ENCODE measurements around the gene PLEKHA8. TPM values are rescaled to one million over a fixed set of nuclear protein-coding genes. Genes with fewer than 3 reads are reported as not detected.

PLEKHA8 gene
- total and polyA plus RNA-seq, 2 experiments from 2014 or later = 4.7 to 10.3 TPM

GRCh38 chr7:30038196-30038980 lies 10.2 kb downstream of the PLEKHA8 start:
- in situ Hi-C loops (cut with MboI) = no loop called here
- peak overlapping the region; percentile 49 for H3K4me3 ChIP-seq
- no peak for TF ChIP-seq EZH2phosphoT487 (IDR thresholded peaks at IDR 0.05; ENCODE audit: insufficient read depth, low read depth)
- no peak for TF ChIP-seq EZH2 (IDR thresholded peaks at IDR 0.05; ENCODE audit: insufficient read depth, poor library complexity, severe bottlenecking)
- H3K9me2 ChIP-seq (ENCODE audit: insufficient read depth) = no peaks in the 10 kb centered on the region
- no peaks in the 10 kb centered on the region for H4K20me1 ChIP-seq (ENCODE audit: insufficient read depth)
- no peaks in the 10 kb centered on the region for H3K36me3 ChIP-seq (ENCODE audit: low read depth)
- DNase-seq = peak; percentile 49
- H3K9me3 ChIP-seq (ENCODE audit: low read depth) = no peaks in the 10 kb centered on the region
- peaks cover 62% of the 10 kb centered on the region for H3K79me2 ChIP-seq (ENCODE audit: insufficient read depth)
- peak overlapping the region; percentile 19 for H3K27ac ChIP-seq
- peak overlapping the region; percentile 53; the same call in 1 of the 2 replicates for H2AFZ ChIP-seq
- H3K4me1 ChIP-seq (ENCODE audit: insufficient read depth) = peaks cover 26% of the 10 kb centered on the region
- 7% methylated on average over 3 of the region's 3 CpGs for WGBS, 2 experiments (ENCODE audit: low coverage in 1 of 2, low lambda C conversion rate in 2 of 2, missing lambda C conversion rate in 2 of 2)
- H3K9ac ChIP-seq = peak overlapping the region; percentile 29
- H3K4me2 ChIP-seq (ENCODE audit: unreplicated experiment) = peak overlapping the region; percentile 58
- H3F3A ChIP-seq (ENCODE audit: insufficient read depth) = peaks cover 10% of the 10 kb centered on the region
- H3K27me3 ChIP-seq (replicated peaks; ENCODE audit: insufficient read depth) = no peaks in the 10 kb centered on the region

- Histone ChIP-seq H3K79me2 (ENCODE audit: insufficient read depth) (peaks cover 53% of the 10 kb centered on the region), H3K27me3 (replicated peaks; ENCODE audit: insufficient read depth) (no peaks in the 10 kb centered on the region), H4K20me1 (ENCODE audit: insufficient read depth) (no peaks in the 10 kb centered on the region), H3K4me1 (ENCODE audit: insufficient read depth) (peaks cover 26% of the 10 kb centered on the region), H3F3A (ENCODE audit: insufficient read depth) (peaks cover 7% of the 10 kb centered on the region; the same call in 1 of the 2 replicates), H3K4me3 (no peak overlapping the region), H3K9ac (no peak overlapping the region), H3K36me3 (ENCODE audit: low read depth) (0 out of 2 replicates have a peak, but pooled peaks cover 3% of the 10 kb centered on the region), H3K9me3 (ENCODE audit: low read depth) (no peaks in the 10 kb centered on the region), H3K9me2 (ENCODE audit: insufficient read depth) (no peaks in the 10 kb centered on the region), H2AFZ (no peak overlapping the region), H3K4me2 (ENCODE audit: unreplicated experiment) (no peak overlapping the region), H3K27ac (no peak overlapping the region)
- TF ChIP-seq EZH2phosphoT487 (IDR thresholded peaks at IDR 0.05; ENCODE audit: insufficient read depth, low read depth) (no peak), EZH2 (IDR thresholded peaks at IDR 0.05; ENCODE audit: insufficient read depth, poor library complexity, severe bottlenecking) (no peak)
- DNase-seq = peak; percentile 12
- in situ Hi-C loops (cut with MboI) = no loop called here
Measured at GRCh38 chr7:30040938-30041337, 12.7 kb downstream of the PLEKHA8 start.

GRCh38 chr7:30041526-30042269 lies 13.5 kb downstream of the PLEKHA8 start:
- Histone ChIP-seq H3K4me1 (ENCODE audit: insufficient read depth) (peaks cover 26% of the 10 kb centered on the region), H3K27ac (no peak overlapping the region), H2AFZ (no peak overlapping the region), H3K79me2 (ENCODE audit: insufficient read depth) (peaks cover 46% of the 10 kb centered on the region), H3F3A (ENCODE audit: insufficient read depth) (peaks cover 7% of the 10 kb centered on the region; the same call in 1 of the 2 replicates), H3K9ac (no peak overlapping the region), H3K4me3 (no peak overlapping the region), H3K27me3 (replicated peaks; ENCODE audit: insufficient read depth) (no peaks in the 10 kb centered on the region), H3K9me3 (ENCODE audit: low read depth) (no peaks in the 10 kb centered on the region), H3K9me2 (ENCODE audit: insufficient read depth) (no peaks in the 10 kb centered on the region), H3K36me3 (ENCODE audit: low read depth) (peaks cover 3% of the 10 kb centered on the region; the same call in 1 of the 2 replicates), H3K4me2 (ENCODE audit: unreplicated experiment) (no peak overlapping the region), H4K20me1 (ENCODE audit: insufficient read depth) (no peaks in the 10 kb centered on the region)
- no peak for TF ChIP-seq EZH2 (IDR thresholded peaks at IDR 0.05; ENCODE audit: insufficient read depth, poor library complexity, severe bottlenecking)
- DNase-seq = no peak
- in situ Hi-C loops (cut with MboI) = no loop called here
- 44 to 54% methylated on average over 4 of the region's 4 CpGs for WGBS, 2 experiments (ENCODE audit: low coverage in 1 of 2, low lambda C conversion rate in 2 of 2, missing lambda C conversion rate in 2 of 2)

GRCh38 chr7:30046127-30046770 lies 18.0 kb downstream of the PLEKHA8 start:
- in situ Hi-C loops (cut with MboI) = no loop called here
- H3F3A ChIP-seq (ENCODE audit: insufficient read depth) = no peaks in the 10 kb centered on the region
- no peaks in the 10 kb centered on the region for H4K20me1 ChIP-seq (ENCODE audit: insufficient read depth)
- H3K4me2 ChIP-seq (ENCODE audit: unreplicated experiment) = no peak overlapping the region
- H3K9ac ChIP-seq = no peak overlapping the region
- H3K9me3 ChIP-seq (ENCODE audit: low read depth) = no peaks in the 10 kb centered on the region
- H3K4me1 ChIP-seq (ENCODE audit: insufficient read depth) = 0 out of 2 replicates have a peak, but pooled peaks cover 9% of the 10 kb centered on the region
- WGBS, 2 experiments (ENCODE audit: low coverage in 1 of 2, low lambda C conversion rate in 2 of 2, missing lambda C conversion rate in 2 of 2) = 78 to 80% methylated on average over 3 of the region's 3 CpGs
- no peak overlapping the region for H3K4me3 ChIP-seq
- H3K27me3 ChIP-seq (replicated peaks; ENCODE audit: insufficient read depth) = no peaks in the 10 kb centered on the region
- peaks cover 10% of the 10 kb centered on the region for H3K36me3 ChIP-seq (ENCODE audit: low read depth)
- no peak overlapping the region for H3K27ac ChIP-seq
- no peak for DNase-seq
- peaks cover 21% of the 10 kb centered on the region; the same call in 1 of the 2 replicates for H3K79me2 ChIP-seq (ENCODE audit: insufficient read depth)
- H3K9me2 ChIP-seq (ENCODE audit: insufficient read depth) = no peaks in the 10 kb centered on the region
- H2AFZ ChIP-seq = no peak overlapping the region
- no peak for TF ChIP-seq EZH2 (IDR thresholded peaks at IDR 0.05; ENCODE audit: insufficient read depth, poor library complexity, severe bottlenecking)
- TF ChIP-seq EZH2phosphoT487 (IDR thresholded peaks at IDR 0.05; ENCODE audit: insufficient read depth, low read depth) = no peak
